ENCODE measurements around the gene RALGAPA1.

Gene RALGAPA1

GRCh38 chr14:35495278-35495677 lies 313.8 kb downstream of the RALGAPA1 start:
- POLR2A ChIA-PET, result no interaction called here
- TF ChIP-seq CTCF (IDR thresholded peaks at IDR 0.05; ENCODE audit: control extremely low read depth, extremely low read depth, low read depth, missing control alignments), result no peak
- no peak for DNase-seq (ENCODE audit: extremely low spot score)
- CTCF ChIA-PET, result interaction anchor here (1.4 kb wide), 1 partner anchor 11 kb away, joined by 3 read pairs; no protein-coding TSS in a partner anchor

GRCh38 chr14:35492569-35493014 lies 316.5 kb downstream of the RALGAPA1 start:
- CTCF ChIA-PET, result no interaction called here
- no peak for TF ChIP-seq CTCF (IDR thresholded peaks at IDR 0.05; ENCODE audit: control extremely low read depth, extremely low read depth, low read depth, missing control alignments)
- POLR2A ChIA-PET, result no interaction called here
- no peak for DNase-seq (ENCODE audit: extremely low spot score)
